22Rv1 (cell line): Measurements from ENCODE around the gene GMDS.

Experiments
- CTCF ChIP-seq: fragments of 450-650 bp; IDR thresholded peaks from 2 replicates; pipeline ENCODE4 v1.5.1; 2017; ENCODE audit warnings: mild to moderate bottlenecking
- ZFX ChIP-seq: fragments of 450-650 bp; IDR thresholded peaks from 2 replicates; pipeline ENCODE4 v1.6.1; 2017; ENCODE audit warnings: antibody characterized with exemption, borderline replicate concordance

GRCh38 chr6:1639430-1639829 is 606.0 kb downstream of the GMDS start:
- TF ChIP-seq CTCF, result no peak
- no peak for TF ChIP-seq ZFX
